K562 (cell line): Measurements from ENCODE around the gene CACNA1C. TPM values are rescaled to one million over a fixed set of nuclear protein-coding genes. Genes with fewer than 3 reads are reported as not detected.

Experiments used
- ATAC-seq: fragments of 200-7000 bp; cut with Tn5 transposase; 3 replicates; pipeline ENCODE4 v1.9.1; 2020; ENCODE audit warnings: moderate library complexity
- BruUV-seq: library from RNA; stranded (reverse); fragments of 400-500 nt; replicated peaks from 2 replicates; lab custom pipeline; 2021; lab: Mats Ljungman, UMichigan
- CTCF ChIA-PET: fragments of 300-600 bp; formaldehyde crosslinking; extraction: SDS; loops from one replicate; lab custom pipeline; 2021; ENCODE audit warnings: low intra/inter-chr PET ratio; lab: Yijun Ruan, JAX
- POLR2A ChIA-PET: fragments of 300-600, 350-650 bp; sonication (Branson Sonifier 250); formaldehyde crosslinking; extraction: SDS; loops from one replicate; lab custom pipeline; 2021; ENCODE audit warnings: antibody characterized with exemption, inconsistent platforms; lab: Yijun Ruan, JAX
- DNase-seq, 4 experiments: peaks; one replicate each; pipeline versions ENCODE4 v3.0.0 to v3.0.0-alpha.2; 2011 to 2018; ENCODE audit warnings: low spot score in 3 of 4, mixed read lengths in 3 of 4; ENCODE audit errors: extremely low read depth in 1 of 4
- FAIRE-seq: peaks from 2 replicates; lab custom pipeline; 2011; peaks lifted over from hg19 to GRCh38; lab: Jason Lieb, UNC
- H2AFZ ChIP-seq: 2 replicates; pipeline ENCODE4 v1.6.0; 2011; ENCODE audit warnings: low read depth, low read length, control low read depth, inconsistent platforms
- H3K27ac ChIP-seq: fragments of 200-600 bp; 3 replicates; pipeline ENCODE4 v1.8.0; 2011; ENCODE audit warnings: low read depth, mild to moderate bottlenecking, control low read depth, inconsistent platforms, low read length, moderate library complexity, mixed read lengths; ENCODE audit errors: extremely low read depth
- H3K27me3 ChIP-seq, 2 experiments: fragments of 300-600 bp in 1 of 2; 2 replicates in 1 of 2; 3 replicates in 1 of 2; pipeline versions ENCODE4 v1.6.0 to v1.8.0; 2011; ENCODE audit warnings: inconsistent platforms in 2 of 2, low read length in 2 of 2, mild to moderate bottlenecking in 1 of 2, mixed read lengths in 1 of 2, moderate library complexity in 1 of 2; ENCODE audit not compliant: control insufficient read depth in 2 of 2, insufficient read depth in 2 of 2
- H3K36me3 ChIP-seq: fragments of 300-600 bp; 3 replicates; pipeline ENCODE4 v1.8.0; 2011; ENCODE audit warnings: mild to moderate bottlenecking, low read length, inconsistent platforms; ENCODE audit not compliant: control insufficient read depth, insufficient read depth
- H3K4me1 ChIP-seq, 2 experiments: fragments of 200-600 bp in 1 of 2; replicated peaks in 1 of 2; 2 replicates in 1 of 2; 3 replicates in 1 of 2; pipeline versions ENCODE4 v1.5.1 to v1.8.0; 2011; ENCODE audit warnings: inconsistent platforms in 2 of 2, low read length in 2 of 2, mild to moderate bottlenecking in 1 of 2, mixed read lengths in 1 of 2, moderate library complexity in 1 of 2; ENCODE audit not compliant: control insufficient read depth in 2 of 2, insufficient read depth in 2 of 2
- H3K4me2 ChIP-seq: 2 replicates; pipeline ENCODE4 v1.6.1; 2011; ENCODE audit warnings: low read length, control low read depth, inconsistent platforms, mixed read lengths; ENCODE audit not compliant: insufficient read depth
- H3K4me3 ChIP-seq: fragments of 200-600 bp; sonication (generic), shearing (Covaris generic); 2 replicates; pipeline ENCODE4 v1.5.1; 2016; ENCODE audit warnings: control low read depth, inconsistent platforms
- H3K79me2 ChIP-seq: fragments of 200-600 bp; 3 replicates; pipeline ENCODE4 v1.8.0; 2011; ENCODE audit warnings: low read length, inconsistent platforms; ENCODE audit not compliant: control insufficient read depth, insufficient read depth
- H3K9ac ChIP-seq, 2 experiments: 2 replicates each; pipeline versions ENCODE4 v1.6.0 to v1.6.1; 2011; ENCODE audit warnings: low read depth in 2 of 2, low read length in 2 of 2, control low read depth in 1 of 2, inconsistent platforms in 1 of 2, mild to moderate bottlenecking in 1 of 2, mixed read lengths in 1 of 2; ENCODE audit not compliant: insufficient read depth in 1 of 2
- H3K9me1 ChIP-seq: one replicate; pipeline ENCODE4 v1.6.0; 2011; ENCODE audit warnings: inconsistent platforms, mild to moderate bottlenecking, low read length, moderate library complexity; ENCODE audit not compliant: control insufficient read depth, insufficient read depth
- H3K9me3 ChIP-seq: replicated peaks from 2 replicates; pipeline ENCODE4 v1.5.1; 2011; ENCODE audit warnings: low read depth, low read length, inconsistent platforms; ENCODE audit not compliant: control insufficient read depth, insufficient read depth
- H4K20me1 ChIP-seq: replicated peaks from 2 replicates; pipeline ENCODE4 v1.6.1; 2011; ENCODE audit warnings: low read length, inconsistent platforms, mixed read lengths; ENCODE audit not compliant: control insufficient read depth, insufficient read depth
- ASH1L ChIP-seq: fragments of 450-650 bp; IDR thresholded peaks from 2 replicates; pipeline ENCODE4 v1.6.1; 2018; ENCODE audit warnings: borderline replicate concordance, mild to moderate bottlenecking, low read depth; ENCODE audit not compliant: partially characterized antibody
- BRF2 ChIP-seq: IDR thresholded peaks from 3 replicates; pipeline ENCODE4 v1.6.1; 2011; ENCODE audit warnings: borderline replicate concordance, mild to moderate bottlenecking; ENCODE audit not compliant: insufficient read length, insufficient read depth
- CBX5 ChIP-seq: IDR thresholded peaks from 2 replicates; pipeline ENCODE4 v1.6.1; 2014; ENCODE audit warnings: low read depth, borderline replicate concordance
- CREB3 ChIP-seq: fragments of 450-650 bp; conservative IDR thresholded peaks from 2 replicates; pipeline ENCODE4 v1.6.1; 2016; ENCODE audit warnings: missing genetic modification characterization, low read depth, mild to moderate bottlenecking, missing compliant biosample characterization, moderate library complexity
- EZH2 ChIP-seq: IDR thresholded peaks from 2 replicates; pipeline ENCODE4 v1.6.1; 2012; ENCODE audit warnings: low read depth, mild to moderate bottlenecking, inconsistent platforms, low read length, borderline replicate concordance
- FOXA1 ChIP-seq: fragments of 450-650 bp; IDR thresholded peaks from 2 replicates; pipeline ENCODE4 v1.6.1; 2016; ENCODE audit warnings: mild to moderate bottlenecking, borderline replicate concordance
- KDM4B ChIP-seq, 2 experiments: fragments of 450-650 bp in 1 of 2; sonication (generic) in 1 of 2; IDR thresholded peaks; 2 replicates each; pipeline ENCODE4 v1.6.1; 2016 to 2017; ENCODE audit warnings: borderline replicate concordance in 2 of 2, antibody characterized with exemption in 1 of 2, low read depth in 1 of 2, mild to moderate bottlenecking in 1 of 2
- LARP7 ChIP-seq: fragments of 450-650 bp; IDR thresholded peaks from 2 replicates; pipeline ENCODE4 v1.6.1; 2016
- MED1 ChIP-seq: sonication (generic); formaldehyde crosslinking; IDR thresholded peaks from 2 replicates; pipeline ENCODE4 v1.8.1; 2023; ENCODE audit warnings: missing genetic modification reagents, borderline replicate concordance
- NFYB ChIP-seq: IDR thresholded peaks from 2 replicates; pipeline ENCODE4 v1.6.1; 2011; ENCODE audit warnings: mild to moderate bottlenecking, moderate library complexity; ENCODE audit not compliant: insufficient read length; ENCODE audit errors: extremely low read depth
- PREB ChIP-seq: sonication (generic); formaldehyde crosslinking; IDR thresholded peaks from 2 replicates; pipeline ENCODE4 v1.8.1; 2023; ENCODE audit warnings: mild to moderate bottlenecking, missing genetic modification reagents
- SMARCB1 ChIP-seq: IDR thresholded peaks from 2 replicates; pipeline ENCODE4 v1.6.1; 2011; ENCODE audit warnings: improper control_type of control experiment, low read depth; ENCODE audit not compliant: insufficient read length
- SPI1 ChIP-seq: IDR thresholded peaks from 2 replicates; pipeline ENCODE4 v1.6.1; 2011; ENCODE audit warnings: low read depth, low read length, control low read depth, borderline replicate concordance
- STAT5B ChIP-seq: fragments of 250-450 bp; sonication (Bioruptor Pico); IDR thresholded peaks from 2 replicates; pipeline ENCODE4 v1.8.0; 2021; ENCODE audit warnings: mild to moderate bottlenecking, inconsistent platforms
- SUPT5H ChIP-seq: fragments of 450-650 bp; IDR thresholded peaks from 2 replicates; pipeline ENCODE4 v1.6.1; 2016
- TBL1XR1 ChIP-seq, 2 experiments: IDR thresholded peaks; 2 replicates each; pipeline ENCODE4 v1.6.1; 2012; ENCODE audit warnings: improper control_type of control experiment in 2 of 2, low read length in 2 of 2, mild to moderate bottlenecking in 1 of 2
- ZNF57 ChIP-seq: fragments of 450-650 bp; formaldehyde crosslinking; IDR thresholded peaks from 2 replicates; pipeline ENCODE4 v1.4.0; 2020; ENCODE audit warnings: mild to moderate bottlenecking, moderate library complexity
- WGBS: fragments of 100-300 bp; shearing (Covaris generic); methylation state at CpG from one replicate; pipeline ENCODE4 v1.1.6; 2016; ENCODE audit warnings: low coverage, mixed read lengths; ENCODE audit not compliant: insufficient coverage; ENCODE audit errors: missing lambda C conversion rate; 5-methylcytosine and 5-hydroxymethylcytosine counted together
- in situ Hi-C: fragments of 300-500 bp; cut with MboI; formaldehyde crosslinking; loops from 4 replicates; pipeline ENCODE4 v1.15.0; 2018; ENCODE audit warnings: inconsistent platforms, mixed read lengths
- intact Hi-C: fragments of 100-400 bp; cut with micrococcal nuclease; formaldehyde crosslinking; loops from 2 replicates; pipeline ENCODE4 v1.14.2; 2022
- polyA plus RNA-seq, 8 experiments: library from polyadenylated mRNA; depleted of rRNA in 4 of 8; stranded (reverse) in 5 of 8; unstranded in 3 of 8; fragments of >200 nt; fragmentation: Nextera tagmentation in 2 of 8; fragmentation: Illumina TruSeq in 1 of 8; extraction: Ambion mirVana in 2 of 8; extraction: Trizol in 1 of 8; gene quantifications; 2 replicates each; pipeline versions ENCODE4 v1.2.1 to v1.2.3, GENCODE V29; 2011 to 2014; ENCODE audit warnings: inconsistent platforms in 1 of 8, missing spikeins in 1 of 8
- total RNA-seq, 7 experiments: library from RNA; depleted of rRNA in 6 of 7; stranded (reverse); fragments of >200 nt in 6 of 7; fragmentation: Illumina TruSeq in 2 of 7; extraction: Trizol in 2 of 7; gene quantifications; 2 replicates each; pipeline versions ENCODE4 v1.2.1 to v1.2.3, GENCODE V29; 2011 to 2021; ENCODE audit warnings: low replicate concordance in 1 of 7

Gene CACNA1C
- total and polyA plus RNA-seq, 9 of the 15 experiments (the other 6 are each of a cell fraction or from before 2014, with no cell fraction given), result not detected

- TF ChIP-seq SUPT5H, result no peak
- TF ChIP-seq KDM4B (IDR thresholded peaks at IDR 0.05; ENCODE audit: borderline replicate concordance in 2 of 2, low read depth in 1 of 2), result no peak
- no peak for TF ChIP-seq STAT5B (CRISPR knock-in tag)
- TF ChIP-seq TBL1XR1 (IDR thresholded peaks at IDR 0.05; ENCODE audit: low read length in 2 of 2), result peak in 1 of 2 experiments; percentile 45; a peak in 1 of 4 replicates
Observed at GRCh38 chr12:2336409-2336829, 283.6 kb downstream of the CACNA1C start (continued).

GRCh38 chr12:2337031-2338010, 284.5 kb downstream of the CACNA1C start:
- CTCF ChIA-PET, result no interaction called here
- no peaks in the 10 kb centered on the region for H3K36me3 ChIP-seq
- H3K9ac ChIP-seq, result no peak overlapping the region; a peak in 1 of 4 replicates
- DNase-seq (no peak), ATAC-seq (no peak), FAIRE-seq (no peak)
- no peak overlapping the region for H3K4me3 ChIP-seq
- no peaks in the 10 kb centered on the region for H3K9me3 ChIP-seq
- 19% methylated on average over 11 of the region's 11 CpGs for WGBS
- no peaks in the 10 kb centered on the region for H3K79me2 ChIP-seq
- no peak overlapping the region; the same call in 2 of the 3 replicates for H3K27ac ChIP-seq
- H3K27me3 ChIP-seq, result peaks cover 0 to 9% of the 10 kb centered on the region in 2 experiments; a peak in 1 of 5 replicates
- H2AFZ ChIP-seq, result no peak overlapping the region
- intact Hi-C loops (no loop called here), in situ Hi-C loops (no loop called here)
- no peaks in the 10 kb centered on the region for H4K20me1 ChIP-seq
- no TSS peak for BruUV-seq
- H3K9me1 ChIP-seq, result no peaks in the 10 kb centered on the region
- peaks cover 3 to 22% of the 10 kb centered on the region in 2 experiments; a peak in 3 of 5 replicates for H3K4me1 ChIP-seq
- POLR2A ChIA-PET, result interaction anchor here (1.0 kb wide), 1 partner anchor 11 kb away, joined by 3 read pairs; no protein-coding TSS in a partner anchor
- H3K4me2 ChIP-seq, result no peak overlapping the region
- TF ChIP-seq ZNF57 (CRISPR knock-in tag) (no peak), SPI1 (no peak), CBX5 (no peak), PREB (CRISPR knock-in tag) (no peak), LARP7 (no peak), EZH2 (no peak), ASH1L (no peak), NFYB (no peak), FOXA1 (no peak), SMARCB1 (no peak), CREB3 (no peak), MED1 (CRISPR knock-in tag) (no peak), BRF2 (no peak)
